Bronchial epithelial cell (primary cell): ENCODE results near the gene ENTPD3. TPM values are rescaled to one million over a fixed set of nuclear protein-coding genes. Genes with fewer than 3 reads are reported as not detected.

ENCODE experiments used
- DNase-seq: peaks from one replicate; pipeline ENCODE4 v3.0.0-alpha.2; 2010; ENCODE audit warnings: low read depth
- FAIRE-seq: peaks from 2 replicates; lab custom pipeline; 2011; peaks lifted over from hg19 to GRCh38; lab: Jason Lieb, UNC
- H3K27me3 ChIP-seq: 2 replicates; pipeline ENCODE4 v1.5.1; 2011; ENCODE audit warnings: low read length; ENCODE audit not compliant: control insufficient read depth, insufficient read depth
- H3K36me3 ChIP-seq: 2 replicates; pipeline ENCODE4 v1.5.1; 2011; ENCODE audit warnings: low read length; ENCODE audit not compliant: control insufficient read depth, insufficient read depth
- H3K4me3 ChIP-seq: 2 replicates; pipeline ENCODE4 v1.5.1; 2011; ENCODE audit warnings: mild to moderate bottlenecking, low read depth, low read length, control low read depth
- CTCF ChIP-seq: IDR thresholded peaks from 2 replicates; pipeline ENCODE4 v1.5.1; 2011; ENCODE audit warnings: mild to moderate bottlenecking, moderate library complexity, low read length, control low read depth, inconsistent platforms; ENCODE audit not compliant: insufficient read depth, severe bottlenecking
- total RNA-seq: library from RNA; depleted of rRNA; stranded (reverse); fragments of >200 nt; gene quantifications from 2 replicates; pipeline ENCODE4 v1.2.1, GENCODE V29; 2014

ENTPD3 gene
- total RNA-seq, 1 donor from 2014 or later, result 8.4 TPM

- no peak for FAIRE-seq
- Histone ChIP-seq H3K27me3 (no peaks in the 10 kb centered on the region), H3K36me3 (no peaks in the 10 kb centered on the region), H3K4me3 (no peak overlapping the region)
- no peak for TF ChIP-seq CTCF
- DNase-seq, result no peak
Measured at GRCh38 chr3:40407007-40407406, 20.0 kb downstream of the ENTPD3 start.

GRCh38 chr3:40407611-40408010 is 20.6 kb downstream of the ENTPD3 start:
- DNase-seq (no peak), FAIRE-seq (no peak)
- Histone ChIP-seq H3K4me3 (no peak overlapping the region), H3K36me3 (no peaks in the 10 kb centered on the region), H3K27me3 (no peaks in the 10 kb centered on the region)
- no peak for TF ChIP-seq CTCF

- H3K4me3 ChIP-seq, result no peak overlapping the region
- no peak for FAIRE-seq
- H3K36me3 ChIP-seq, result no peaks in the 10 kb centered on the region
- H3K27me3 ChIP-seq, result no peaks in the 10 kb centered on the region
- DNase-seq, result no peak
- TF ChIP-seq CTCF, result no peak
Measured at GRCh38 chr3:40414270-40414669, 27.3 kb downstream of the ENTPD3 start.

- TF ChIP-seq CTCF, result no peak
- H3K4me3 ChIP-seq, result no peak overlapping the region
- DNase-seq, result peak; percentile 99
- no peaks in the 10 kb centered on the region for H3K27me3 ChIP-seq
- H3K36me3 ChIP-seq, result no peaks in the 10 kb centered on the region
- no peak for FAIRE-seq
Measured at GRCh38 chr3:40417845-40418543, 31.0 kb downstream of the ENTPD3 start.

GRCh38 chr3:40422861-40423260 is 35.9 kb downstream of the ENTPD3 start:
- Histone ChIP-seq H3K36me3 (no peaks in the 10 kb centered on the region), H3K27me3 (no peaks in the 10 kb centered on the region), H3K4me3 (no peak overlapping the region)
- DNase-seq (no peak), FAIRE-seq (peak; percentile 52)
- no peak for TF ChIP-seq CTCF
